Chondrocyte (in vitro differentiated cells): ENCODE data around the gene CALCR. TPM values are rescaled to one million over a fixed set of nuclear protein-coding genes. Genes with fewer than 3 reads are reported as not detected.
"Not testable (repeated sequence)": the region's sequence is repeated elsewhere in the genome, so short reads cannot be mapped to it uniquely, and the experiment has no call there.

ENCODE experiments used
- DNase-seq: peaks from one replicate; pipeline ENCODE4 v3.0.0; 2021; ENCODE audit warnings: mixed read lengths, low spot score
- H3K27ac Mint-ChIP-seq: one replicate; pipeline ENCODE4 v1.8.0; 2021; ENCODE audit warnings: mild to moderate bottlenecking, moderate library complexity, mixed read lengths; ENCODE audit not compliant: unreplicated experiment
- H3K27me3 Mint-ChIP-seq: 2 replicates; pipeline ENCODE4 v1.8.0; 2021; ENCODE audit warnings: low read depth, mixed read lengths
- H3K36me3 Mint-ChIP-seq: 2 replicates; pipeline ENCODE4 v1.8.0; 2021; ENCODE audit warnings: low read depth, mixed read lengths
- H3K4me1 Mint-ChIP-seq: 2 replicates; pipeline ENCODE4 v1.8.0; 2021; ENCODE audit warnings: low read depth, mild to moderate bottlenecking, mixed read lengths
- H3K4me3 Mint-ChIP-seq: one replicate; pipeline ENCODE4 v1.8.0; 2021; ENCODE audit warnings: mild to moderate bottlenecking, moderate library complexity, mixed read lengths; ENCODE audit not compliant: unreplicated experiment
- H3K9me3 Mint-ChIP-seq: 2 replicates; pipeline ENCODE4 v1.8.0; 2021; ENCODE audit warnings: low read depth, mixed read lengths
- CTCF ChIP-seq: fragments of 200-600 bp; sonication (generic); IDR thresholded peaks from 2 replicates; pipeline ENCODE4 v1.5.0; 2021; ENCODE audit warnings: antibody characterized with exemption, mild to moderate bottlenecking, moderate library complexity
- total RNA-seq: library from RNA; stranded (reverse); gene quantifications from 3 replicates; pipeline ENCODE4 v1.2.1, GENCODE V29; 2021

The CALCR gene
- total RNA-seq, 1 donor from 2014 or later: 0.20 TPM

GRCh38 chr7:93509303-93509702 lies 65.2 kb downstream of the CALCR start:
- H3K27ac Mint-ChIP-seq: no peak overlapping the region
- H3K36me3 Mint-ChIP-seq: no peaks in the 10 kb centered on the region
- H3K4me1 Mint-ChIP-seq: no peaks in the 10 kb centered on the region
- H3K27me3 Mint-ChIP-seq: peaks cover 2% of the 10 kb centered on the region
- H3K9me3 Mint-ChIP-seq: no peaks in the 10 kb centered on the region
- no peak for DNase-seq
- no peak for TF ChIP-seq CTCF
- H3K4me3 Mint-ChIP-seq: no peak overlapping the region

- DNase-seq: no peak
- H3K4me3 Mint-ChIP-seq: no peak overlapping the region
- no peaks in the 10 kb centered on the region for H3K36me3 Mint-ChIP-seq
- TF ChIP-seq CTCF: no peak
- H3K9me3 Mint-ChIP-seq: no peaks in the 10 kb centered on the region
- no peaks in the 10 kb centered on the region for H3K4me1 Mint-ChIP-seq
- no peak overlapping the region for H3K27ac Mint-ChIP-seq
- peaks cover 12% of the 10 kb centered on the region for H3K27me3 Mint-ChIP-seq
These were observed 71.4 kb downstream of the CALCR start for GRCh38 chr7:93503088-93503487.

GRCh38 chr7:93491860-93492259 lies 82.7 kb downstream of the CALCR start:
- DNase-seq, H3K4me1 Mint-ChIP-seq, H3K36me3 Mint-ChIP-seq, H3K4me3 Mint-ChIP-seq, H3K27ac Mint-ChIP-seq: not testable (repeated sequence)
- peaks cover 27% of the 10 kb centered on the region for H3K27me3 Mint-ChIP-seq
- peaks cover 27% of the 10 kb centered on the region for H3K9me3 Mint-ChIP-seq

- H3K9me3 Mint-ChIP-seq: no peaks in the 10 kb centered on the region
- H3K4me1 Mint-ChIP-seq: peaks cover 8% of the 10 kb centered on the region
- H3K4me3 Mint-ChIP-seq: no peak overlapping the region
- DNase-seq: no peak
- peaks cover 5% of the 10 kb centered on the region for H3K27me3 Mint-ChIP-seq
- H3K27ac Mint-ChIP-seq: no peak overlapping the region
- H3K36me3 Mint-ChIP-seq: no peaks in the 10 kb centered on the region
- no peak for TF ChIP-seq CTCF
These were observed 97.8 kb downstream of the CALCR start for GRCh38 chr7:93476491-93477344.

- H3K27ac Mint-ChIP-seq: no peak overlapping the region
- H3K4me3 Mint-ChIP-seq: no peak overlapping the region
- no peaks in the 10 kb centered on the region for H3K36me3 Mint-ChIP-seq
- no peaks in the 10 kb centered on the region for H3K9me3 Mint-ChIP-seq
- peaks cover 5% of the 10 kb centered on the region for H3K27me3 Mint-ChIP-seq
- no peak for TF ChIP-seq CTCF
- no peak for DNase-seq
- H3K4me1 Mint-ChIP-seq: peaks cover 8% of the 10 kb centered on the region
These were observed 98.7 kb downstream of the CALCR start for GRCh38 chr7:93475811-93476210.

GRCh38 chr7:93471456-93471855 lies 103.1 kb downstream of the CALCR start:
- TF ChIP-seq CTCF: no peak
- no peak overlapping the region for H3K4me3 Mint-ChIP-seq
- DNase-seq: no peak
- no peak overlapping the region for H3K27ac Mint-ChIP-seq
- peaks cover 8% of the 10 kb centered on the region for H3K4me1 Mint-ChIP-seq
- H3K27me3 Mint-ChIP-seq: no peaks in the 10 kb centered on the region
- no peaks in the 10 kb centered on the region for H3K36me3 Mint-ChIP-seq
- no peaks in the 10 kb centered on the region for H3K9me3 Mint-ChIP-seq
